GM19193 (cell line): Measurements from ENCODE around the gene CAB39.

Experiments
- POLR2A ChIP-seq: IDR thresholded peaks from 4 replicates; pipeline ENCODE4 v1.6.1; 2011; ENCODE audit not compliant: insufficient read depth, insufficient read length; ENCODE audit errors: extremely low read depth

Gene CAB39

DNA sequence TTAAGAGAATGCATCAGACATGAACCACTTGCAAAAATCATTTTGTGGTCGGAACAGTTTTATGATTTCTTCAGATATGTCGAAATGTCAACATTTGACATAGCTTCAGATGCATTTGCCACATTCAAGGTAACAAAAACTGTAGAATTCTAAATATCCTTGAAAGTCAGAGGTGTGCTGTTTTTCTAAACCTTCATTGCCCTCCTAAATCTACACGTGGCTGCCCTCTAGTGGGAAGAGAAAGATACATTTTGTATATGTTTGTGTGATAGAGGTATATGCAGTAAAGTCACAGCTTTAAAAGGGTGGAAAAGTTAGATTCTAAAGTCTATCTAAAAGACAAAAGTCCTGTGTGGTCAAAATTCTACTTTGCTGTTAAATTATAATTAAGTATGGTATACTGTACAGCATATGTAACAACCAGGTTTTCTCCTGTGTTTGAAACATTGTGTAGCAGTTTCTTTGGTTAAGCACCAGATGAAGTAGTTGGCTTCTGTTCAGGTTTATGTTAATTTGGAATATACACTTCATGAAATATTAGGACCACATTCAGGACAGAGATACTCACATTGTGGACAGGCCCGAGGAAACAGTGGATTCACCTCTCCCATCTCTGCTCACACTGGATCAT is 86.2 kb downstream of the CAB39 start:
- TF ChIP-seq POLR2A: no peak

DNA sequence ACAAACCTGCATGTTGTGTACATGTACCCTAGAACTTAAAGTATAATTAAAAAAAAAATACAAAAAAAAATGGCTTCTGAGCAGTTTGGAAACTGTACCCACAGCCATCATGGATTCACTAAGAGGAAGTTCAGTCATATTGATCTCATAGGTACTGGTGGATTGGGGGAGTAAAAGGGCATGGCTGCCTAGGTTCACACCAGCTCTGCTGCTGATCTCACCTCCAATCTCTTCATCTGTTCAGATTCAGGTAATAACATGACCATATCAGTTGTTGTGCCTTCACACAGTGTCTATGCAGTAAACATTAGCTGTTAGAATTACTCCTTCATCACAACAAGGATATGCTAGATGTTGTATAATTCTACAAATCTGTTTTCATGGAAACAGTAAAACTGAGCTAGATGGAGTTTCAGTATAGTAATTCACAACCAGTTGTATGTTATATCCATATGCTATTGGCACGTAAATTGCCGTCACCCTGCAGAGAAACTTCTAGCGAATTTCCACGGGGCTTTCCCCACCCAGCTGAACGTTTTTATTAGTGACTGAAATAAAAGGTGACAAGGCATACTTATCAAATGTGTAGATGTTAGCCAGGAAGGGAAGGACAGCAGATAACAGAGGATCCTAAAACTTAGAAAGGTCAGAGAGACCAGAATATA is 92.8 kb downstream of the CAB39 start:
- no peak for TF ChIP-seq POLR2A

DNA sequence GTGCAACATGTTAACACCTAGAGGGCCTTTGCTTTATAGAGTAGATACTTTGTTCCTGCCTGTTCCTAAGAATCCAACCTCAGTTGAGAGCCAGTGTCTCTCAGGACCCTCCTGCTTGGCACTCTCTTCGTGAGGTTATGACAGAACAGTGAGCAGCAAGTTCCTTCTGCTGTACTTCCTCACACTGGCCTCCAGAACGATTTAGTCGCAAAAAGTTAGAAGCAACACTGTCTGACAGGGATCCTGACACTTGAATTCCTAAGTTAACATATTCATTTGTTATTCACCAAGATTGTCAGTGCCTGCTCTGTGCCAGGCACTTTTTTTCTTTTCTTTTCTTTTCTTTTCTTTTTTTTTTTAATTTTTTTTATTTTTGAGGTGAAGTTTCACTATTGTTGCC is 95.1 kb downstream of the CAB39 start:
- TF ChIP-seq POLR2A: no peak

DNA sequence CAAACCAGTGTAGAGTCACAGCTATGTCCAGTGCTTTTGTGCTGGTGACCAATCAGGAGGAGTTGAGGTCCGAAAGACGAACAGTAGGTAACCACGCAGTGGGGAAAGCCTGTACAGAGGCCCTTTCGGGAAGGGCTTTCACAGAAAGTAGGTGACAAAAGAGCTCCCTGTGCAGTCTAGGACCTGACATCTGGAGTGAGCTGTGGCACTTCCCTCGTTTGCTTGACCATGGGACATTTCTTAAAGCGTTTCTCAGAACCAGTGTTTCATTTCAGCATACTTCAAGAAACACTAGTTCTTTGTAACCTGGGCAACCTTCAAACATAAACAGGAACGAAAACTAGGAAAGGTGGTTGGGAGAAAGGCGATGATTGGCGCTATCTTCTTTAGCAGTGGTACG is 96.4 kb downstream of the CAB39 start:
- no peak for TF ChIP-seq POLR2A

DNA sequence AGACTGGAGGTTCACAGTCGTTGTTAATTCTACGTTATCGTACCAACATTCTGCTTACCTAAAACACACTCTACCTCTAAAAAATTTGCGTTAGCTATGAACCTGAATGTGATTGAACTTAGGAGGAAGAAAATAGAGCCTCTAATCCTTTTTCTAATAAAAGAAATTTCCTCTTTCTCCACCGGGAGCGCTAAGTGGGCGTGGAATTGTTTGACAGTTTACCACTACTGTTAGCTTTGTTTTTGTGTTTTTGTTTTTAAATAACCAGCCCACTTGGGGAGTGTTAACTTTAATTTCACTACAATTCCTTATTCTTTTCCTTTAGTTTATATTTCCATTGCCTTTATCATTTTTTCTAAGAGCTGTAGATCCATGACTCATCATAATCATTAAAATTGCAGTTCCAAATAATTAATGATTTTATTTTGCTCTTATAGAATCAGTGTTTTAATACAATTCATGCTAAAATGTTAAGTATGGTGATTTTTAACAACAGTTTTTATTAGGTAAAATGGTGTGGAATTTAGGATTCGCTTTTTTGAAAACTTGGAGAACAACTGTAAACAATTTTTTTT is 97.1 kb downstream of the CAB39 start:
- TF ChIP-seq POLR2A: no peak

DNA sequence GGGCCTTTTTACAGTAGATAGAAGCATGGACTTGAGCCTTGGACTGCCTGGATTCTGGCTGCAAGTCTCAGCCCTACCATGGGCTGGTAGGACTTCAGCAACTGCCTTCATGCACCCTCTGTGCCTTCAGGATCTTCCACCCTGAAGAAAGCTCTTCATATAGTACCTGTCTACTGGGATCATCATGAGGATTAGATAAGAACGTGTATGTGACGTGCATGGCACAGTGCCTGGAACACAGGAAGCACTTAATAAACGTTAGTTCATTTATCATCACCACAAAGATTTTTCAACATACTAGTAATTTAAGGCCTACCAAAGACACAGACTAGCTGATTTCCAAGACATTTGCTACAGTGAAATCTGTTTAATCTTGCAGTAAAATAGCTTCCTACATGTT is 98.9 kb downstream of the CAB39 start:
- TF ChIP-seq POLR2A: no peak

DNA sequence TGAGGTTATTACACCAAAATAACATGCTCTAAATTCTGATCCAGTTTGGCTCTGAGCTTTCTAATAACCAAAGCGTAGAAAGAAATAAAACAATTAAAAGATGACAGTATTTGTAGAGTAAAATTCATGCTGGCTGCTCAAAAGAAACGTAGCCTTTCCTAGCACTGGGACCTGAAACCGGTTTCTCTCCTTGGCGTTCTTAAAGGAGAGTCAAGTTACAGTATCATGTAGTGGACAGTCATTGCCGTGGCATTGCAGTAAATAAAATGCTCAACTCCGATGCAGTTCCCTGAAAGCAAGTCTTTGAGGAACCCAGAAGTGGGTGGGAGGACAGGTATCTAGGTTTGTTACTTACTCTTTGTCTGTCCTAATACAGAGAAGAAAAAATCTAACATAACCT is 99.4 kb downstream of the CAB39 start:
- no peak for TF ChIP-seq POLR2A

DNA sequence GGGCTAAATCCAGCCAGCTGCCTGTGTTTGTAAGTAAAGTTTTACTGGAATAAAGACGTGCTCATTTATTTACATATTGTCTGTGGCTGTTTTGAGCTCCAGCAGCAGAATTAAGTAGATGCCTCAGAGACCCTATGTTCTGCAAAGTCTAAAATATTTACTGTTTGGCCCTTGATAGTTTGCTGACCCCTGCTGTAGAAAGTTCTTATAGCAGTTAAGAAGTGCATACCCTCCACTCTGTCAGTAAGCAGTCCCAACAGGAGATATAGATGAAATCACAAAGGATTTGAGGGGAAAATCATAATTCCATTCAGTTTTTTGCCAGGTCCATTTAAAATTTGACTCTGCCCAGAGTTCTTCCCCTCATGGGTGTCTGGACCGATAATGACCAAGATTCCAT is 102.0 kb downstream of the CAB39 start:
- no peak for TF ChIP-seq POLR2A

DNA sequence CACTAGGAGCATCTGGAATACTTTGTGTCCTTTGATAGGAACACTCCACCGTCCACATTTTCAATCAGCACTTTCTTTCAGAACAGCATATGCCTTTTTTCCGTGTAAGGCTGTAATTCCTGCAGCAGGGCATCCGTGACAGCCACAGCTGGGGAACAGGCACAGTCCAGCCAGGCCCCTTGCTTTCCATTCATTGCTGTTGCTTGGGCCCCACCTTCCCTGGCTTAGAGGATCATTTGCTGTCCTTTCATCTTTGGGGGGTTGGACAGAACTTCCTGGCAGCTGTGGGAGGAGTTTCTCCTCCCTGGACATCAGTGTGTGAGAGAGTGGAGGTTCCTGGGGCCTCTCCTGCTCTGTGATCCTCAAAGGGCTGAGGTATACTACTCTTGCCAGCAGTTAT is 102.4 kb downstream of the CAB39 start:
- no peak for TF ChIP-seq POLR2A

DNA sequence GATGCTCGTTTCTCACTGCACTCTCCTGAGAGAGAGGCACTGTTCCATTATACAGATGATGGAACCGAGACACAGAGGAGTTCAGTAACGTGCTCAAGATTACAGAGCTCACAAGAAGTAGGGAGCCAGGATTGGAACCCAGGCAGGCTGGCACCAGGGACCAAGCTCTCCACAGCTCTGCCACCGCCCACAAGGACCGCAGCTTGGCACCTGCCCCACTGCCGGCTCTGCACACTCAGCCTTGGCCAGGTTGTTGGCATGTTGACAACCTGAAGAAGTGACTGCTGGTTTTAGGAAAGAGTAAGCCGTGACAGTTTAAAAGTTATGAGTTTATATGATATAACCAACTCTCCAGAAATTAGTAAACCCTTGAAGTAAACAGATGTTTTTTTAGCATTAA is 104.1 kb downstream of the CAB39 start:
- no peak for TF ChIP-seq POLR2A

DNA sequence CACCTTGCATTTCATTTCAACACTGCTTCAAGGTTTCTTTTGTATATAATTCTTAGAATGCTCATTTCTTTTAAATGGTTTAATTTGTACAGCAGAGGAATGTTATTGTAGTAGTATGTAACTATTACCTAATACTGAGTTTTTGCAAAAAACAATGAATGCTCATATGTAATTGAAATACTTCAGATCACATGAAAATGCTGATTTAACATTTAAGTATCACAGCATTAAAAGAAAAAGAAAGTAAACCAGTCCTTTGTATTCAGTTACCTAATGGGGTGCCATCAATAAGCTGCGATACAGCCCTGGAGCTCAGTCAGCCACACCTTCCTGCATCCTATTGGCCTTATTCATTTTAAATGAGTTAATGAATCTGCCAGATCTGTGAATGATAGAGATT is 106.8 kb downstream of the CAB39 start:
- no peak for TF ChIP-seq POLR2A

DNA sequence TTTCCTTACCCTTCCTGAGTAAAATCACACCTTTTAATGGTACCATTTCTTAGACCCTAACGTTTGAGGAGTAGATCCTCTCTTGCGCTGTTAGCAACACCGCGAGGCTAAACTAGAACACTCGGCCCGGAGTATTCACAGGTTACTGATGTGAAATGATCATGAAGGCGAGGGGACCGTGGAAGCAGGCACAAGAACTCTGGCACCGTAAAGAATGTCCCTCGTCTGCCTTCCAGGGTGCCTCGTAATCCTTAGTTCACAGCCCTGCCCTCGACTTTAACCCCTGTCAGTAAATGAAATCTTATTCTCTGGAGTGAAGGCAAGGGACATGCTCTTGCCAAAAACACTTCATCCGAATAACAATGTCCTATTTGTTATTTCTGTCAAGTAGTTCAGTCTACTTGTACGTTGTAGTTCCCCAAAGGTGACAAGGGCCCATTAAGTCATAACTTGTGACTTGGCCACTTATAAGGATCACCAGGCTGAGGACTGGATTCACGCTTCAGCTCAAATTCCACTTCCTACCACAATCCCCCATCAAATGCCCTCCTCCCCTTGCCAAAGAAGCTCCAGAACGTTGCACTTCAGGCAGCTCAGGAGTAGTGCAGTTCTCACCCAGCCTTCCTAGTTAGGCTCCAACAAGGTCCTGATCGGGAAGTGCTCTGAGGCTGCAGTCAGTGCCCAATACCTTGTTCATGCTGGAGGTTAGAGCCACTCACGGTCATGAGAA is 108.8 kb downstream of the CAB39 start:
- no peak for TF ChIP-seq POLR2A

DNA sequence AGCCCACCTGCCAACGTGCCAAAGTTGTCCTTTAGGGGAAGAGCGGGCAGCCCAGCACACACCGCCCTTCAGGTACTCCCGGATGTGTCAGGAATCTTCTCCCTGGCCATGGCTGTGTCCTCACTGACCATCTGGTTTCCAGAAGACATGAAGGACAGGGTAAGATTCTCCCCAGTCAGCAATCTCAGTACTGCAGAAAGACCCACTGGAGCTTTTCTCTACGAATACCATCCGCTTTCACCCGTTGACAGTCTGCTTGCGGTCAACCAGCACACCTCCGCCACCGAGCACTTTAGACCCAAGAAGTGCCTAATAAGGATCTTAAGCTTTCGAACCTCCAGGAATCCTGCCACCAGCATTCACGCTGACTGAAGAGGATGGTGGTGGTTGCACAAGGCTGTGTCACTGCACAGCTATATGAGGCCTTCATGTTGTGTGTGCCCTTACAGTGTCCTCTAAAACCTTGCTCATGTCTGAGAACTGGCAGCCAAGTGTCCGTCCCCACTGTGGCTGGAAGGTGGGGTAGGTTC is 109.4 kb downstream of the CAB39 start:
- TF ChIP-seq POLR2A: peak; percentile 30

DNA sequence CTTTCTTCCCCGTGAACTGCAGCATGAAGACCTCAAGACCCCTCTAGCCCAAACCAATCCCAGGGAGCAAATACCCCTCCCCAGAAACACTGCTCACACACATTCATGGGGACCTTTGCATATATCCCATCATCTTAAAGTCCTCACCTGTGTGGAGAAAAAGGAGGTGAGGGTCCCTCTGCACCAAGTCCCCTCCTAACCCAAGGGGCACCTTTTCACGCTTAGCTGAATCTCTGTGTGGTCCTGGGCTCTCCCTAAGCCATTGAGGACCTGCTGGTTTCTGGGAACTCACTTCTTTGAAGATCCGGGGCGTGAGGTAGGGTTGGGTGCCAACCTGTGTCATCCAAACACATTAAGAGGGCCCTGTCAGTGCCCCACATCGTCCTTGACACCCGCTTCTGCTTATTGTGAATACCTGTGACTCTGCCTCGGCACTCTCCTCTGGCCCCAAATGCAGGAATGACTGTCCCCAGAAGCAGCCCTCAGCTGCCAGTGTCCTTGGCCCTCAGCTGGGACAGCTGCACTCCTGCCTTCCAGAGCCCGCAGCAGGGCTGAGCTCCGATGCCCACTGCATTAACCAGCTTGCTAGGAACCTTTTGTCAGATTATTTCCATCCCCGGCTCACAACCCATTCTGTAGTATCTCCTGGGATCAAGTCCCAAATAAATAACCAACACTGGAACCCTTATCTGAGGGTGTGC is 110.8 kb downstream of the CAB39 start:
- peak; percentile 22 for TF ChIP-seq POLR2A
